ENCODE measurements around the gene SNHG17.
"Not testable (repeated sequence)": the region's sequence is repeated elsewhere in the genome, so short reads cannot be mapped to it uniquely, and the experiment has no call there.

Gene SNHG17

GRCh38 chr20:38447251-38447661, 12.1 kb upstream of the SNHG17 start:
- no peak for DNase-seq

GRCh38 chr20:38446441-38447209, 11.5 kb upstream of the SNHG17 start:
- DNase-seq, result peak; percentile 93

- DNase-seq, result no peak
Observed at GRCh38 chr20:38445901-38446425, 10.8 kb upstream of the SNHG17 start.

- DNase-seq, result no peak
Observed at GRCh38 chr20:38445381-38445796, 10.3 kb upstream of the SNHG17 start.

- no peak for DNase-seq
Observed at GRCh38 chr20:38441916-38442315, 6.8 kb upstream of the SNHG17 start.

GRCh38 chr20:38441110-38441509, 6.0 kb upstream of the SNHG17 start:
- DNase-seq, result not testable (repeated sequence)

- DNase-seq, result no peak
Observed at GRCh38 chr20:38437796-38438195, 2.7 kb upstream of the SNHG17 start.

- DNase-seq, result no peak
Observed at GRCh38 chr20:38435555-38435939, 419 bp upstream of the SNHG17 start.

GRCh38 chr20:38434301-38434741, 807 bp downstream of the SNHG17 start:
- DNase-seq, result no peak

- no peak for DNase-seq
Observed at GRCh38 chr20:38433304-38433972, 1.7 kb downstream of the SNHG17 start.

- DNase-seq, result not testable (repeated sequence)
Observed at GRCh38 chr20:38432870-38433269, 2.3 kb downstream of the SNHG17 start.

- DNase-seq, result no peak
Observed at GRCh38 chr20:38432292-38432691, 2.8 kb downstream of the SNHG17 start.

- no peak for DNase-seq
Observed at GRCh38 chr20:38430679-38431325, 4.3 kb downstream of the SNHG17 start.

- DNase-seq, result no peak
Observed at GRCh38 chr20:38429301-38429700, 5.8 kb downstream of the SNHG17 start.

- DNase-seq, result no peak
Observed at GRCh38 chr20:38428800-38429199, 6.3 kb downstream of the SNHG17 start.

- no peak for DNase-seq
Observed at GRCh38 chr20:38427655-38428023, 7.5 kb downstream of the SNHG17 start.

GRCh38 chr20:38426006-38426897, 8.9 kb downstream of the SNHG17 start:
- DNase-seq, result no peak

GRCh38 chr20:38424401-38424800, 10.7 kb downstream of the SNHG17 start:
- no peak for DNase-seq

GRCh38 chr20:38423541-38423940, 11.6 kb downstream of the SNHG17 start:
- DNase-seq, result no peak

- no peak for DNase-seq
Observed at GRCh38 chr20:38421915-38422314, 13.2 kb downstream of the SNHG17 start.

GRCh38 chr20:38420388-38421085, 14.6 kb downstream of the SNHG17 start:
- no peak for DNase-seq
